Body of pancreas (tissue), 4 donors: ENCODE measurements around the gene RNF168. TPM values are rescaled to one million over a fixed set of nuclear protein-coding genes. Genes with fewer than 3 reads are reported as not detected.
A peak's percentile ranks its signal among the peaks of the same experiment; 100 is the strongest.

ENCODE experiments used
- ATAC-seq: fragments of 150-250 bp; one replicate; pipeline ENCODE4 v1.9.1; 2016
- DNase-seq, 4 donors: peaks; one replicate each; pipeline ENCODE4 v3.0.0-alpha.2; 2019
- H3K27ac ChIP-seq, 4 donors: fragments of 200-600 bp; sonication (generic); 1 replicate in 3 of 4; 2 replicates in 1 of 4; pipeline versions ENCODE4 v1.5.1 to v1.6.1; 2016 to 2019; ENCODE audit warnings: mild to moderate bottlenecking in 1 of 4, mixed read lengths in 1 of 4, moderate library complexity in 1 of 4
- H3K27me3 ChIP-seq, 2 donors: fragments of 200-600 bp; sonication (generic); one replicate each; pipeline ENCODE4 v1.6.0; 2016; ENCODE audit warnings: mild to moderate bottlenecking in 1 of 2
- H3K36me3 ChIP-seq, 2 donors: fragments of 200-600 bp; sonication (generic); replicated peaks in 1 of 2; 2 replicates each; pipeline ENCODE4 v1.5.1; 2016; ENCODE audit warnings: low read depth in 2 of 2; ENCODE audit not compliant: insufficient read depth in 1 of 2
- H3K4me1 ChIP-seq: fragments of 200-600 bp; sonication (generic); one replicate; pipeline ENCODE4 v1.6.0; 2016
- H3K4me3 ChIP-seq, 2 donors: fragments of 200-600 bp; sonication (generic); 1 replicate in 1 of 2; 2 replicates in 1 of 2; pipeline ENCODE4 v1.5.1; 2016 to 2019
- H3K9me3 ChIP-seq, 3 donors: fragments of 200-600 bp; sonication (generic); 1 replicate in 2 of 3; 2 replicates in 1 of 3; pipeline ENCODE4 v1.5.1; 2016
- CTCF ChIP-seq, 7 experiments: fragments of 450-650 bp in 4 of 7; fragments of 200-600 bp in 3 of 7; sonication (generic) in 3 of 7; IDR thresholded peaks; one replicate each; pipeline ENCODE4 v1.5.1; 2016 to 2019; ENCODE audit warnings: antibody characterized with exemption in 7 of 7
- POLR2A ChIP-seq, 3 donors: fragments of 450-650 bp; IDR thresholded peaks; one replicate each; pipeline ENCODE4 v1.6.1; 2016; ENCODE audit warnings: antibody characterized with exemption in 3 of 3, mild to moderate bottlenecking in 2 of 3
- WGBS, 2 donors: methylation state at CpG; one replicate each; pipeline ENCODE4 v1.1.5; 2017; 5-methylcytosine and 5-hydroxymethylcytosine counted together
- intact Hi-C: fragments of 100-400 bp; cut with DNase I; formaldehyde crosslinking; loops from one replicate; pipeline ENCODE4 v1.15.1; 2023
- total RNA-seq, 2 donors: library from RNA; depleted of rRNA; stranded (reverse); fragments of >200 nt; gene quantifications; one replicate each; pipeline ENCODE4 v1.1.0, GENCODE V29; 2016

RNF168 gene
- total RNA-seq, 2 donors from 2014 or later: 7.0 to 8.9 TPM

- Histone ChIP-seq H3K36me3 (no peaks in the 10 kb centered on the region), H3K9me3 (peaks cover 0 to 18% (median 0%) of the 10 kb centered on the region in 3 donors), H3K4me1 (no peaks in the 10 kb centered on the region), H3K27me3 (no peaks in the 10 kb centered on the region), H3K27ac (no peak overlapping the region), H3K4me3 (no peak overlapping the region)
- intact Hi-C loops: no loop called here
- no peak for ATAC-seq
- TF ChIP-seq CTCF (IDR thresholded peaks at IDR 0.05) (no peak), POLR2A (IDR thresholded peaks at IDR 0.05) (no peak)
- no peak for DNase-seq
- 21 to 26% methylated on average over 5 of the region's 5 CpGs for WGBS, 2 donors
Measured at GRCh38 chr3:196546537-196546936, 43.0 kb upstream of the RNF168 start.

- Histone ChIP-seq H3K4me1 (no peaks in the 10 kb centered on the region), H3K36me3 (no peaks in the 10 kb centered on the region), H3K9me3 (peaks cover 0 to 9% (median 0%) of the 10 kb centered on the region in 3 donors), H3K27me3 (no peaks in the 10 kb centered on the region), H3K4me3 (no peak overlapping the region), H3K27ac (no peak overlapping the region)
- no peak for DNase-seq
- TF ChIP-seq POLR2A (IDR thresholded peaks at IDR 0.05): no peak
- no peak for TF ChIP-seq CTCF (IDR thresholded peaks at IDR 0.05)
- 91 to 94% methylated on average over 2 of the region's 2 CpGs for WGBS, 2 donors
- intact Hi-C loops: no loop called here
- no peak for ATAC-seq
Measured at GRCh38 chr3:196544491-196544992, 41.0 kb upstream of the RNF168 start.

- no peak for ATAC-seq
- TF ChIP-seq POLR2A (IDR thresholded peaks at IDR 0.05): no peak
- TF ChIP-seq CTCF (IDR thresholded peaks at IDR 0.05): no peak
- no peaks in the 10 kb centered on the region for H3K27me3 ChIP-seq
- H3K36me3 ChIP-seq: no peaks in the 10 kb centered on the region
- no peak overlapping the region for H3K27ac ChIP-seq
- no peak for DNase-seq
- WGBS, 2 donors: 86 to 87% methylated on average over 6 of the region's 6 CpGs
- H3K9me3 ChIP-seq: no peaks in the 10 kb centered on the region
- intact Hi-C loops: no loop called here
- H3K4me3 ChIP-seq: no peak overlapping the region
- H3K4me1 ChIP-seq: no peaks in the 10 kb centered on the region
Measured at GRCh38 chr3:196541684-196542445, 38.3 kb upstream of the RNF168 start.

GRCh38 chr3:196537319-196537984 lies 33.9 kb upstream of the RNF168 start:
- H3K9me3 ChIP-seq: no peaks in the 10 kb centered on the region
- DNase-seq: peak; percentile 15 to 61 (median 24)
- no peak overlapping the region for H3K27ac ChIP-seq
- intact Hi-C loops: no loop called here
- 31 to 43% methylated on average over 16 to 18 of the region's 18 CpGs for WGBS, 2 donors
- TF ChIP-seq CTCF (IDR thresholded peaks at IDR 0.05) (peak; percentile 41 to 67 (median 57)), POLR2A (IDR thresholded peaks at IDR 0.05) (no peak)
- H3K4me3 ChIP-seq: no peak overlapping the region
- no peaks in the 10 kb centered on the region for H3K4me1 ChIP-seq
- no peak for ATAC-seq
- no peaks in the 10 kb centered on the region for H3K36me3 ChIP-seq
- no peaks in the 10 kb centered on the region for H3K27me3 ChIP-seq
